Measurements from ENCODE around the gene FOXL2. TPM values are rescaled to one million over a fixed set of nuclear protein-coding genes. Genes with fewer than 3 reads are reported as not detected.

The FOXL2 gene
- total and polyA plus RNA-seq, 10 of the 15 experiments (the other 5 are each of a cell fraction or from before 2014, with no cell fraction given), result not detected

- H3K27me3 ChIP-seq (replicated peaks in 1 of 2; ENCODE audit: control insufficient read depth in 2 of 2, insufficient read depth in 2 of 2, low read length in 1 of 2), result peaks cover 8 to 20% of the 10 kb centered on the region in 2 experiments
- DNase-seq (ENCODE audit: low read depth, low spot score) (no peak), FAIRE-seq (no peak), ATAC-seq (no peak)
- no TSS peak for BruUV-seq (replicated peaks)
- no peak overlapping the region for H2AFZ ChIP-seq (ENCODE audit: control insufficient read depth, low read depth, low read length)
- H3K79me2 ChIP-seq (ENCODE audit: control insufficient read depth, insufficient read depth, low read length), result no peaks in the 10 kb centered on the region
- no peaks in the 10 kb centered on the region for H3K9me3 ChIP-seq (replicated peaks; ENCODE audit: control insufficient read depth, insufficient read depth, low read length)
- no peak overlapping the region for H3K9ac ChIP-seq (ENCODE audit: control insufficient read depth, insufficient read depth, low read length)
- H4K20me1 ChIP-seq (ENCODE audit: control insufficient read depth, insufficient read depth), result 0 out of 2 replicates have a peak, but pooled peaks cover 3% of the 10 kb centered on the region
- no peak overlapping the region for H3K4me3 ChIP-seq
- 53% methylated on average over 8 of the region's 8 CpGs for WGBS (ENCODE audit: insufficient coverage, insufficient replicate concordance, low lambda C conversion rate, missing lambda C conversion rate)
- H3K27ac ChIP-seq (ENCODE audit: control insufficient read depth, insufficient read depth), result no peak overlapping the region
- no peaks in the 10 kb centered on the region for H3K4me1 ChIP-seq (ENCODE audit: control insufficient read depth, insufficient read depth, low read length)
- no peak for TF ChIP-seq IRF4 (IDR thresholded peaks at IDR 0.05; ENCODE audit: low read depth, low read length)
- no peak for TF ChIP-seq CHD4 (IDR thresholded peaks at IDR 0.05)
- no peak for TF ChIP-seq MYB (IDR thresholded peaks at IDR 0.05; ENCODE audit: borderline replicate concordance, low read depth, low read length)
- TF ChIP-seq ZBTB40 (IDR thresholded peaks at IDR 0.05; ENCODE audit: borderline replicate concordance), result no peak
- no peak for TF ChIP-seq PBX3 (IDR thresholded peaks at IDR 0.05; ENCODE audit: insufficient replicate concordance, low read depth, low read length)
- TF ChIP-seq IRF5 (IDR thresholded peaks at IDR 0.05; ENCODE audit: borderline replicate concordance), result no peak
- no peak for TF ChIP-seq PKNOX1 (IDR thresholded peaks at IDR 0.05)
- SMC1A ChIA-PET (ENCODE audit: uncharacterized antibody, unreplicated experiment), result no interaction called here
- H3K36me3 ChIP-seq (ENCODE audit: control insufficient read depth in 2 of 2, insufficient read depth in 2 of 2, low read length in 1 of 2), result no peaks in the 10 kb centered on the region
- POLR2A ChIA-PET, result no interaction called here
- CTCF ChIA-PET, result interaction anchor here (0.6 kb wide), 1 partner anchor 27 kb away, joined by 3 read pairs; no protein-coding TSS in a partner anchor
- H3K4me2 ChIP-seq (ENCODE audit: control insufficient read depth, insufficient read depth), result no peak overlapping the region
- in situ Hi-C loops (cut with MboI) (no loop called here), intact Hi-C loops (cut with micrococcal nuclease; ENCODE audit: unreplicated experiment) (no loop called here)
- RAD21 ChIA-PET (ENCODE audit: unreplicated experiment), result no interaction called here
Observed at GRCh38 chr3:138950701-138951100, 3.8 kb upstream of the FOXL2 start.
